Globus pallidus (tissue), 1 donor: ENCODE measurements around the gene HARBI1.

Source experiments
- DNase-seq: peaks from one replicate; pipeline ENCODE4 v3.0.0-alpha.2; 2015; ENCODE audit warnings: low spot score

HARBI1 gene

GRCh38 chr11:46617134-46617971 is at the start of gene HARBI1, which contains the start of gene ATG13:
HARBI1 (minus strand) TSS chr11:46617227; CDS start chr11:46616237, 990 bp downstream.
ATG13 (plus strand) TSS chr11:46617553; CDS start chr11:46644292, 26,739 bp downstream.
- peak; percentile 87 for DNase-seq

DNA sequence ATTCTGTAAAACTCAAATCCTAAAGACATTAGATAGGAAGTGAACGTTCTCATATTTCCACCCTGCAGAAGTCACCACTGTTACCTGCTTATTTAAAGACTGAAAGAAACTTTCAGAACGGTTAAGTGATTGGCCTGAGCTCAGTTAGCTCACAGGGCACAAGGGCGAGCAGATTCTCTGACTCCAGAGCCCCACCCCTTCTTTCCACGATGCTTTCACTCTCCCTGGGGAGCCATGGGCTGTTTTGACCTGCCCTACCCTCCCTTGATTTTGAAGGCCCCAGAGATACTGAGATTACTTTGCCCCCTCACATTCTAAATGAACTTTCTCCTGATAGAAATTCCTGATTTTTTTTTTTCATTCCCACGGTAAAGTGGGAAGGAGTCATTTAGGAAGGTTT is 49.5 kb upstream of the HARBI1 start:
- DNase-seq, result no peak

GRCh38 chr11:46665356-46665755 is 48.3 kb upstream of the HARBI1 start:
- DNase-seq, result no peak

- no peak for DNase-seq
Observed at GRCh38 chr11:46664612-46665011, 47.6 kb upstream of the HARBI1 start.

GRCh38 chr11:46663277-46663940 is 46.4 kb upstream of the HARBI1 start:
- no peak for DNase-seq

DNA sequence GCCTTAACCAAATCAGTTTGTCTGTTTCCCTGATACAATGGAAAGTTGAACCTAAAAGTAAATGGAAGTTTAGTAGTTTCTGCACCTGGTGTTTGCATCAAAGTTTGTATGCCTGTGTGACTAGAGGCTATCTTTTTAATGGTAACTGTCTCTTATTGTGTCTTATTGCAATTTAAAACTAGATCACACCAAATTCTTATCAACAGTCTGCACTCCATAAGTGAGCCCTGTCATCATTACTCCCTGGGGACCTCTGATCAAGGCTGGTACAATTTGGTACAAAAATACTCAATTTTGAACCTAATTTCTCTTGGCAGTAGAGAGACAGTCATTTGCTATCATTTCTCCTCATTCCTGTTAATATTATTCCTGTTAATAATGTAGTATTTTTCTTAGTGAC is 45.3 kb upstream of the HARBI1 start:
- DNase-seq, result no peak

DNA sequence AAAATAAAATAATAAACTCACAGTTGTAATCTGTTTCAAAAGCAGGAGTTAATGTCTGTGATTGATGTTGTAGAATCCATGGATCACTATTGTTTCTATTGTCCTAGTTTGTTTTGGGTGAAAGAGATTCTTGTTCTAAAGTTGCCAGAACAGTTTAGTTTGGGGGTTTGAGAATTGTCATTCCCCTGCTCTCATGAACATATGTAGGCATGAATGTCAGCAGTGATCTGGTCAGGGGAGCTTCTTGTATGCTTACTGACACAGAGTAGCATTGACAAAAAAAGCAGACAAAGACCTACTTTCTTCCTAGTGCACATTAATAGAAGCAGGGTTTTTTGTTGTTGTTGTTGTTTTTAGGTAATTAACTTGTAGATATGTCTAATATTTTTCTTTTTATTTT is 44.8 kb upstream of the HARBI1 start:
- peak; percentile 81 for DNase-seq

- DNase-seq, result no peak
Observed at GRCh38 chr11:46659908-46660307, 42.9 kb upstream of the HARBI1 start.

GRCh38 chr11:46658259-46658658 is 41.2 kb upstream of the HARBI1 start:
- no peak for DNase-seq

DNA sequence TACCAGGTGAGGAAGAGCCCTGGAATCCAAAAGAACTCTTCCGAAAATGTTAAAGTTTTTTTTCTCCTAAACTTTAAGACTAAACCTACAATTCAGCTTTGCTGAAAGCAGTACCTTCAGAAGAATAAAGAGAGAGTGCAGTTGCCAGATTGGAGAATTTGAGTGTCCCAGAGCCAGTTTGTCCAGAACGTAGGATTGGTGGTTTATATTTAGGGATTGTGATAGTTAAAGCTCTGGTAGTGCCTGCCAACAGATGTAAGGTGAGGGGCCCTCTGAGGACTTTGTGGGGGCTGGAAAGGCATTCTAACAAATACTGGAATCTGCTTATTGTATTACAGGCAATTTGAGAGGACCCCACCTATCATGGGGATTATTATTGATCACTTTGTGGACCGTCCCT is 40.2 kb upstream of the HARBI1 start:
- no peak for DNase-seq

- no peak for DNase-seq
Observed at GRCh38 chr11:46655631-46656030, 38.6 kb upstream of the HARBI1 start.

DNA sequence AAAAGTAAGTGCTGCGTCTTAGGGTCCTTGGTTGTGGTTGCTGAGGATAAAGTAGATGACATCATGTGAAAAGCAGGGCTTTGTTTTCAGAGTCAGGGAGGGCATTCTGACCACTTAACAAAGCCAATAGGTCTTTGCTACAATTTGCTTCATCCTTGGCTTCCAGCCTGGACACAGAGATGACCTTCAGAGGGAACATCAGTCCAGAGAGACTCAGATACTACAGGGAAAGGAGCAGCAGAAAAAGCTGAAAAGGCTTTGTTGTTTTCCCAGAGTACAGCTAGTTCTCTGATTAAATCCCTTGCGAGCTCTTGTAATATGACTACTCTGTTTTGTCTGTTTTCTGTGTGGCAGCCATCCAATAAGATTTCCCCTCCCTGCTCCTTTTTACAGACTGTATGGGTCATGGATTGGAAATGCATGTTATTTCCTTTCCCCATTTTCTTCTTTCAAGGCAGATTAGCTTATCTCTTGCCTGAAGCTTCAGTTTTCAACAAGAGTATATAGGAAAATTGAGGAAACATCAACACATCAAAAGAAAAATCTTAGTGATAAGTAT is 32.2 kb upstream of the HARBI1 start:
- DNase-seq, result peak; percentile 93

DNA sequence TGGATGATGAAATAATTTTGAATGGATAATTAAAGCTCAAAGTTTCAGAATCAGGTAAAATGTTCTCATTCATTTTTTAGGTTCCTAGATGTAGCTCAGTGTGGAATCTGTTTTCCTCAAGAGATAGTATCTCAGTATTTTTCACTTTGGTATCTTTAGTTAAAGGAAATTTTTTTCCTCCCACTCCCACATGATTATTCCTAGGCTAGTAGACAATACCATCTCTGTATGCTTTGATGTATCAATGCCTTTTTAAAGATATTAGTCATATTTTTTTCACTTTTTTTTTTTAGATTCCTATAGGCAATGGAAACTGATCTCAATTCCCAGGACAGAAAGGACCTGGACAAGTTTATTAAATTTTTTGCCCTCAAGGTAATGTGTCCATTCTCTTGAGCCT is 27.0 kb upstream of the HARBI1 start:
- DNase-seq, result no peak

GRCh38 chr11:46643531-46643930 is 26.5 kb upstream of the HARBI1 start:
- no peak for DNase-seq

DNA sequence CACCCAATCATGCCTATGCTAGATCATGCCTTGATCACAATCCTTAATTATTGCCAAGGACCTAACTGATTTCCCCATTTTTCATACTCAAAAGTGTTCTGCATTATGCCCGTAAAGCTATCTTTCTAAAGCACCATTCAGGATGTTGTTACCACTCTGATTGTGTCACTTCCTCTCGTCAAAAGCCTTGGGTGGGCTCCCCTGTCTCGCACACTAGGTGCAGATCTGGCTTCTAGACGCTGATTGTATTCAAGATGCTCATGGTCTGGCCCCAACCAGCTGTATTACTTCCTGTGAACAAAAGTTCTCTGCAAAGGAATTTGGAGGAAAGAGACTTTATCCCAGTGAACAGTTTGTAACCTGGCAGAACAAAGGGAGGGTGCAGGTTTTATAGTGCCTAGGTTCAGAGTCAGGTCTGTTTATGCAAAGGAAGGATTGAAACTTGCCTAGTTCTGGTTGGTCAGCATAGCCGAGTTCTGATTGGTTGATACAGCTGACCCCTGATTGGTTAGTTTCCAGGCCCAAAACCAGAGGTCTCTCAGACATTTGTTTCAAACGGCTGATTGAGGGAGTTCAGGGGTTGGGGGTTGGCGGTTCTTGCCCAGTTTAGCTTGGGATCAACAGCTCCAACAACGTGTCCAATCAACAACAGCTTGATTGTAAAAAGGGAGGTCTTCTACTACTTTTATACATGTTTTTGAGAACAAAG is 25.8 kb upstream of the HARBI1 start:
- DNase-seq, result no peak

DNA sequence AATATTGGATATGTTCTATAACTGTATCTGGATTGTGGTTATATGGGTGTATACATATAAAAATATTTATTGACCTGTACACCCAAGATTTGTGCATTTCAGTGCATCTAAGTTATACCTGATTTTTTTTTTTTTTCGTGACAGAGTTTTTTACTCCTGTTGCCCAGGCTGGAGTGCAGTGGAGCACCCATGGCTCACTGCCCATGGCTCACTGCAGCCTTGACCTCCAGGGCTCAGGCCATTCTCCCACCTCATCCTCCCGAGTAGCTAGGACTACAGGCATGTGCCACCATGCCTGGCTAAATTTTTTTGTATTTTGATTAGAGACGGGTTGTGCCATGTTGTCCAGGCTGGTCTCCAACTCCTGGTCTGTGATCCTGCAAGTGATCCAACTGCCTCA is 24.6 kb upstream of the HARBI1 start:
- DNase-seq, result no peak

- DNase-seq, result no peak
Observed at GRCh38 chr11:46640036-46640788, 23.2 kb upstream of the HARBI1 start.

DNA sequence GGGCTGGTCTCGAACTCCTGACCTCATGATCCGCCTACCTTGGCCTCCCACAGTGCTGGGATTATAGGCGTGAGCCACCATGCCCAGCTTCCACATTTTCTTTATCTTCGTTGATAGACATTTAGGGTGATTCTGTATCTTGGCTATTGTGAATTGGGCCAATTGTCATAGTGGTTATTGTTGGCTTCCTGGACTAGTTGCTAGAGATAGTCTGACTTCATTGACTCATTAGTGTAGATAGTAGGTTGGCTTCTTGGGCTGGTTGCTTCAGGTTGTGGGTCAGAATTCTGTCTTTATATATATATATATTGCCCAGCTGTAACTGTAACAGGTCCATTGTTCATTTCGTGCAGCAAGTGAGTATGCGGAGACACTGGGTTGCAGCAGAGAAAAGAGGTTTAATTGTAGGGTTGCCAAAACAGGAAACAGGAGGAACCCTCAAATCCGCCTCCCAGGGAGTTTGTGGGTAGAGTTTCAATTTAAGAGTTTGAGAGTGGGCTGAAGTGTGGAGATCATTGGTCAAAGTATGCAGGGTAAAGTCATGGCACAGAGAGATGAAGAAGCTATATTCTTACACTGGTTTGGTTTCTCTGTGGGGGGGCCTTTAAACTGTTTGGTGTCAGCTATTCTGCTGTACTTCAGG is 22.3 kb upstream of the HARBI1 start:
- DNase-seq, result no peak

- DNase-seq, result peak; percentile 75
Observed at GRCh38 chr11:46637546-46637945, 20.5 kb upstream of the HARBI1 start.

GRCh38 chr11:46635557-46636139 is 18.6 kb upstream of the HARBI1 start:
- DNase-seq, result peak; percentile 59
